ENCODE results near the gene RAD1. TPM values are rescaled to one million over a fixed set of nuclear protein-coding genes. Genes with fewer than 3 reads are reported as not detected.

The RAD1 gene
- total RNA-seq, 4 donors from 2014 or later, result 7.8 to 21.2 (median 18.1) TPM

- no peak overlapping the region for H3K4me3 ChIP-seq
- no peak overlapping the region for H3K27ac ChIP-seq
- in situ Hi-C loops (cut with MboI; ENCODE audit: low sequenced_read_pairs in 4 of 4), result loop anchor here in 1 of 4 donors (25.0 kb wide), 1 partner anchor 1507 kb away; the partner anchor contains the start of gene TARS1
- no peak for ATAC-seq
- TF ChIP-seq, protein P1, sequence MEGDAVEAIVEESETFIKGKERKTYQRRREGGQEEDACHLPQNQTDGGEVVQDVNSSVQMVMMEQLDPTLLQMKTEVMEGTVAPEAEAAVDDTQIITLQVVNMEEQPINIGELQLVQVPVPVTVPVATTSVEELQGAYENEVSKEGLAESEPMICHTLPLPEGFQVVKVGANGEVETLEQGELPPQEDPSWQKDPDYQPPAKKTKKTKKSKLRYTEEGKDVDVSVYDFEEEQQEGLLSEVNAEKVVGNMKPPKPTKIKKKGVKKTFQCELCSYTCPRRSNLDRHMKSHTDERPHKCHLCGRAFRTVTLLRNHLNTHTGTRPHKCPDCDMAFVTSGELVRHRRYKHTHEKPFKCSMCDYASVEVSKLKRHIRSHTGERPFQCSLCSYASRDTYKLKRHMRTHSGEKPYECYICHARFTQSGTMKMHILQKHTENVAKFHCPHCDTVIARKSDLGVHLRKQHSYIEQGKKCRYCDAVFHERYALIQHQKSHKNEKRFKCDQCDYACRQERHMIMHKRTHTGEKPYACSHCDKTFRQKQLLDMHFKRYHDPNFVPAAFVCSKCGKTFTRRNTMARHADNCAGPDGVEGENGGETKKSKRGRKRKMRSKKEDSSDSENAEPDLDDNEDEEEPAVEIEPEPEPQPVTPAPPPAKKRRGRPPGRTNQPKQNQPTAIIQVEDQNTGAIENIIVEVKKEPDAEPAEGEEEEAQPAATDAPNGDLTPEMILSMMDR (IDR thresholded peaks at IDR 0.05 in 4 of 5, conservative IDR thresholded peaks at IDR 0.05 in 1 of 5), result no peak
- TF ChIP-seq POLR2A (IDR thresholded peaks at IDR 0.05), result no peak
- H3K9me3 ChIP-seq, result no peaks in the 10 kb centered on the region
- no peaks in the 10 kb centered on the region for H3K4me1 ChIP-seq
- H3K27me3 ChIP-seq, result no peaks in the 10 kb centered on the region
- intact Hi-C loops (cut with DNase I; ENCODE audit: low total_unique reads), result no loop called here
- no peak for DNase-seq
- peaks cover 0 to 79% of the 10 kb centered on the region in 2 donors for H3K36me3 ChIP-seq
These were observed 29.2 kb upstream of the RAD1 start for GRCh38 chr5:34944460-34945047.

- no peak overlapping the region for H3K27ac ChIP-seq
These were observed 28.7 kb upstream of the RAD1 start for GRCh38 chr5:34944044-34944443.

DNA sequence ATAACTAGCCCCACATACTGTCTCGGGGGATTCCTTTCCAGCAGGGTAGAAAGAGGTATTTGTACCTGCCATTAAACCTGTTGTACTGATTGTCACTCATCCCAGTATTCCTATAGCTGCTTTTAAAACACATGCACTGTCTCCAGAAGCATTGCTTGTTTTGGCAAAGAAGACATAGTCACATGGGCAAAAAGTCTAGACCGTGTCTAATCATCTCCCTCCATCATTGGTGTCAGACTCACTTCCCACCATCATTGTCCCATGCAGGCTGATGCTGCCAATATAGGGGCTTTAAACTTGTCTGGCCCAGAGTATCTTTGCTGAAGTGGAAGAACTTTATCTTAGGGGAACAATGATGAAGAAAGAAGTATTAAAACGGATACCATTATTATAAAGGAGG lies 26.6 kb upstream of the RAD1 start:
- no peak overlapping the region for H3K4me3 ChIP-seq
- H3K27ac ChIP-seq, result no peak overlapping the region
- H3K9me3 ChIP-seq, result no peaks in the 10 kb centered on the region
- DNase-seq, result no peak
- intact Hi-C loops (cut with DNase I; ENCODE audit: low total_unique reads), result no loop called here
- H3K36me3 ChIP-seq, result peaks cover 3 to 89% of the 10 kb centered on the region in 2 donors
- in situ Hi-C loops (cut with MboI; ENCODE audit: low sequenced_read_pairs in 4 of 4), result loop anchor here in 1 of 4 donors (25.0 kb wide), 1 partner anchor 1505 kb away; the partner anchor contains the start of gene TARS1
- ATAC-seq, result no peak
- no peak for TF ChIP-seq POLR2A (IDR thresholded peaks at IDR 0.05)
- TF ChIP-seq, protein P1 (IDR thresholded peaks at IDR 0.05 in 4 of 5, conservative IDR thresholded peaks at IDR 0.05 in 1 of 5), result no peak
- no peaks in the 10 kb centered on the region for H3K27me3 ChIP-seq
- H3K4me1 ChIP-seq, result no peaks in the 10 kb centered on the region

More at GRCh38 chr5:34944044-34944443, 28.7 kb upstream of the RAD1 start:
- no peaks in the 10 kb centered on the region for H3K4me1 ChIP-seq
- no peaks in the 10 kb centered on the region for H3K9me3 ChIP-seq
- TF ChIP-seq POLR2A (IDR thresholded peaks at IDR 0.05), result no peak
- TF ChIP-seq, protein P1 (IDR thresholded peaks at IDR 0.05 in 4 of 5, conservative IDR thresholded peaks at IDR 0.05 in 1 of 5), result no peak
- peaks cover 0 to 80% of the 10 kb centered on the region in 2 donors for H3K36me3 ChIP-seq
- no peak for DNase-seq
- no peak overlapping the region for H3K4me3 ChIP-seq
- ATAC-seq, result no peak
- intact Hi-C loops (cut with DNase I; ENCODE audit: low total_unique reads), result no loop called here
- in situ Hi-C loops (cut with MboI; ENCODE audit: low sequenced_read_pairs in 4 of 4), result loop anchor here in 1 of 4 donors (25.0 kb wide), 1 partner anchor 1507 kb away; the partner anchor contains the start of gene TARS1
- no peaks in the 10 kb centered on the region for H3K27me3 ChIP-seq

GRCh38 chr5:34932947-34933346 lies 17.6 kb upstream of the RAD1 start:
- no peak for DNase-seq
- peaks cover 3 to 30% of the 10 kb centered on the region in 2 donors for H3K36me3 ChIP-seq
- in situ Hi-C loops (cut with MboI; ENCODE audit: low sequenced_read_pairs in 4 of 4) (loop anchor here in 1 of 4 donors (25.0 kb wide), 1 partner anchor 1496 kb away; the partner anchor contains the start of gene TARS1), intact Hi-C loops (cut with DNase I; ENCODE audit: low total_unique reads) (no loop called here)
- no peak overlapping the region for H3K4me3 ChIP-seq
- H3K9me3 ChIP-seq, result no peaks in the 10 kb centered on the region
- TF ChIP-seq POLR2A (IDR thresholded peaks at IDR 0.05), result no peak
- TF ChIP-seq, protein P1 (IDR thresholded peaks at IDR 0.05 in 4 of 5, conservative IDR thresholded peaks at IDR 0.05 in 1 of 5), result no peak
- ATAC-seq, result no peak
- peaks cover 11 to 19% of the 10 kb centered on the region in 2 donors for H3K4me1 ChIP-seq
- H3K27ac ChIP-seq, result no peak overlapping the region
- no peaks in the 10 kb centered on the region for H3K27me3 ChIP-seq

Data from gastrocnemius medialis (tissue), 4 donors.